ENCODE data around the gene AUTS2. TPM values are rescaled to one million over a fixed set of nuclear protein-coding genes. Genes with fewer than 3 reads are reported as not detected.

The AUTS2 gene
- polyA plus RNA-seq, 1 donor from 2014 or later: 97.3 TPM

DNA sequence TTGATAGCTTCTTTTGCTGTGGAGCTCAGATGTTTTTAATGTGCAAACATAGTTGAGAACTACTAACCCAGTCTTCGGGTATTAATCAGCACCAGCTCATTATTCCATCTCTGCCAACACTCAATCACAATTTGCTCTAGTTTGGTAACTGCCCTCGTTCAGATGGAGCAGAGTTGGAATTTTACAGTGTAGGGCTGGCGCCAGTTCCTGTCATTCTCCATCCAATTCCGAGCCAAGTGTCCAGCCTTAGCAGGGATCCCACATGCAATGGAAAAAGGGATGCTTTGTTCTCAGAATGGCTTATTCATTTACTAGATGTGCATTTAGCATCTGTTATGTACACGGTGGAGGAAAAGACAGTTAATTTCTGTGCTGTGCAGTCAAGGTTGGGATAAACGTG, 1029.2 kb downstream of the AUTS2 start:
- H3K9me3 ChIP-seq (ENCODE audit: low read length): no peaks in the 10 kb centered on the region
- H3K27ac ChIP-seq (ENCODE audit: low read length): no peak overlapping the region
- TF ChIP-seq MXI1 (conservative IDR thresholded peaks at IDR 0.05; ENCODE audit: poor library complexity, severe bottlenecking) (no peak), POLR2AphosphoS5 (IDR thresholded peaks at IDR 0.05) (no peak), TAF1 (IDR thresholded peaks at IDR 0.05; ENCODE audit: low read depth) (no peak), RAD21 (conservative IDR thresholded peaks at IDR 0.05) (no peak), EZH2 (IDR thresholded peaks at IDR 0.05; ENCODE audit: borderline replicate concordance, insufficient read depth, low read length, poor library complexity, severe bottlenecking) (no peak), SMC3 (conservative IDR thresholded peaks at IDR 0.05; ENCODE audit: poor library complexity) (no peak), EP300 (conservative IDR thresholded peaks at IDR 0.05; ENCODE audit: poor library complexity, severe bottlenecking) (no peak)
- TF ChIP-seq, protein P1, sequence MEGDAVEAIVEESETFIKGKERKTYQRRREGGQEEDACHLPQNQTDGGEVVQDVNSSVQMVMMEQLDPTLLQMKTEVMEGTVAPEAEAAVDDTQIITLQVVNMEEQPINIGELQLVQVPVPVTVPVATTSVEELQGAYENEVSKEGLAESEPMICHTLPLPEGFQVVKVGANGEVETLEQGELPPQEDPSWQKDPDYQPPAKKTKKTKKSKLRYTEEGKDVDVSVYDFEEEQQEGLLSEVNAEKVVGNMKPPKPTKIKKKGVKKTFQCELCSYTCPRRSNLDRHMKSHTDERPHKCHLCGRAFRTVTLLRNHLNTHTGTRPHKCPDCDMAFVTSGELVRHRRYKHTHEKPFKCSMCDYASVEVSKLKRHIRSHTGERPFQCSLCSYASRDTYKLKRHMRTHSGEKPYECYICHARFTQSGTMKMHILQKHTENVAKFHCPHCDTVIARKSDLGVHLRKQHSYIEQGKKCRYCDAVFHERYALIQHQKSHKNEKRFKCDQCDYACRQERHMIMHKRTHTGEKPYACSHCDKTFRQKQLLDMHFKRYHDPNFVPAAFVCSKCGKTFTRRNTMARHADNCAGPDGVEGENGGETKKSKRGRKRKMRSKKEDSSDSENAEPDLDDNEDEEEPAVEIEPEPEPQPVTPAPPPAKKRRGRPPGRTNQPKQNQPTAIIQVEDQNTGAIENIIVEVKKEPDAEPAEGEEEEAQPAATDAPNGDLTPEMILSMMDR (IDR thresholded peaks at IDR 0.05; ENCODE audit: poor library complexity, severe bottlenecking): no peak
- TF ChIP-seq, protein P2, sequence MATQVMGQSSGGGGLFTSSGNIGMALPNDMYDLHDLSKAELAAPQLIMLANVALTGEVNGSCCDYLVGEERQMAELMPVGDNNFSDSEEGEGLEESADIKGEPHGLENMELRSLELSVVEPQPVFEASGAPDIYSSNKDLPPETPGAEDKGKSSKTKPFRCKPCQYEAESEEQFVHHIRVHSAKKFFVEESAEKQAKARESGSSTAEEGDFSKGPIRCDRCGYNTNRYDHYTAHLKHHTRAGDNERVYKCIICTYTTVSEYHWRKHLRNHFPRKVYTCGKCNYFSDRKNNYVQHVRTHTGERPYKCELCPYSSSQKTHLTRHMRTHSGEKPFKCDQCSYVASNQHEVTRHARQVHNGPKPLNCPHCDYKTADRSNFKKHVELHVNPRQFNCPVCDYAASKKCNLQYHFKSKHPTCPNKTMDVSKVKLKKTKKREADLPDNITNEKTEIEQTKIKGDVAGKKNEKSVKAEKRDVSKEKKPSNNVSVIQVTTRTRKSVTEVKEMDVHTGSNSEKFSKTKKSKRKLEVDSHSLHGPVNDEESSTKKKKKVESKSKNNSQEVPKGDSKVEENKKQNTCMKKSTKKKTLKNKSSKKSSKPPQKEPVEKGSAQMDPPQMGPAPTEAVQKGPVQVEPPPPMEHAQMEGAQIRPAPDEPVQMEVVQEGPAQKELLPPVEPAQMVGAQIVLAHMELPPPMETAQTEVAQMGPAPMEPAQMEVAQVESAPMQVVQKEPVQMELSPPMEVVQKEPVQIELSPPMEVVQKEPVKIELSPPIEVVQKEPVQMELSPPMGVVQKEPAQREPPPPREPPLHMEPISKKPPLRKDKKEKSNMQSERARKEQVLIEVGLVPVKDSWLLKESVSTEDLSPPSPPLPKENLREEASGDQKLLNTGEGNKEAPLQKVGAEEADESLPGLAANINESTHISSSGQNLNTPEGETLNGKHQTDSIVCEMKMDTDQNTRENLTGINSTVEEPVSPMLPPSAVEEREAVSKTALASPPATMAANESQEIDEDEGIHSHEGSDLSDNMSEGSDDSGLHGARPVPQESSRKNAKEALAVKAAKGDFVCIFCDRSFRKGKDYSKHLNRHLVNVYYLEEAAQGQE (IDR thresholded peaks at IDR 0.05; ENCODE audit: borderline replicate concordance): no peak

DNA sequence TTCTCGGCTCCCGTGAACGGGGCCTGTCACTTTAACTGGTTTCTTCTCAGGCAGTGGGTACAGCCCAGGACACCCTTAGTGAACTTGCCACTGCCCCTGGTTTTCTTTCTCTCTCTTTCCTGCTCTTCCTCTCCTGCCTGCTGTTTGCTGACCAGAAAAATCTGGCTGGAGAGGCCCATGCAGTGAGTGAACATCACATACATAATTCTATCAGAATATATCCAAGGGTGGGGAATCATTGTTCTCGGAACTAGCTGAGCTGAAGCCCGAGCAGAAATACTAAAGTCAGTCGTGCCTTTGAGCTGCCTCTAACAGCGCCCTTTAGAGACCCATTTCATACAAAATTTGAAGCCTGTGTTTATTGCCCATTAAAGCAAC, 1032.2 kb downstream of the AUTS2 start:
- peak overlapping the region; percentile 53 for H3K4me3 ChIP-seq (ENCODE audit: low read length)
- H3K79me2 ChIP-seq (replicated peaks; ENCODE audit: insufficient read depth, low read length): peaks cover 81% of the 10 kb centered on the region
- H2AFZ ChIP-seq (ENCODE audit: low read depth, low read length): no peak overlapping the region
- H3F3A ChIP-seq (ENCODE audit: insufficient read depth, low read length, poor library complexity, severe bottlenecking): peaks cover 7% of the 10 kb centered on the region
- H3K9me3 ChIP-seq (ENCODE audit: low read length): no peaks in the 10 kb centered on the region
- peak overlapping the region; percentile 63 for H3K4me2 ChIP-seq (ENCODE audit: low read length)
- H3K36me3 ChIP-seq (ENCODE audit: insufficient read depth, low read length): no peaks in the 10 kb centered on the region
- TF ChIP-seq EP300 (conservative IDR thresholded peaks at IDR 0.05; ENCODE audit: poor library complexity, severe bottlenecking) (no peak), EZH2 (IDR thresholded peaks at IDR 0.05; ENCODE audit: borderline replicate concordance, insufficient read depth, low read length, poor library complexity, severe bottlenecking) (no peak), MXI1 (conservative IDR thresholded peaks at IDR 0.05; ENCODE audit: poor library complexity, severe bottlenecking) (no peak), SMC3 (conservative IDR thresholded peaks at IDR 0.05; ENCODE audit: poor library complexity) (no peak), POLR2AphosphoS5 (IDR thresholded peaks at IDR 0.05) (no peak), TAF1 (IDR thresholded peaks at IDR 0.05; ENCODE audit: low read depth) (no peak), RAD21 (conservative IDR thresholded peaks at IDR 0.05) (no peak)
- TF ChIP-seq, protein P2 (IDR thresholded peaks at IDR 0.05; ENCODE audit: borderline replicate concordance): no peak
- TF ChIP-seq, protein P1 (IDR thresholded peaks at IDR 0.05; ENCODE audit: poor library complexity, severe bottlenecking): no peak
- H3K9ac ChIP-seq (ENCODE audit: low read length): peak overlapping the region; percentile 60
- no peaks in the 10 kb centered on the region for H4K20me1 ChIP-seq (ENCODE audit: insufficient read depth)
- peak overlapping the region; percentile 88 for H3K27ac ChIP-seq (ENCODE audit: low read length)
- H3K9me2 ChIP-seq (ENCODE audit: insufficient read depth, low read length): no peaks in the 10 kb centered on the region
- no peaks in the 10 kb centered on the region for H3K27me3 ChIP-seq (ENCODE audit: insufficient read depth, low read depth, low read length)

More for the DNA sequence above, 1029.2 kb downstream of the AUTS2 start:
- no peaks in the 10 kb centered on the region for H4K20me1 ChIP-seq (ENCODE audit: insufficient read depth)
- H2AFZ ChIP-seq (ENCODE audit: low read depth, low read length): no peak overlapping the region
- H3K27me3 ChIP-seq (ENCODE audit: insufficient read depth, low read depth, low read length): no peaks in the 10 kb centered on the region
- no peaks in the 10 kb centered on the region for H3K36me3 ChIP-seq (ENCODE audit: insufficient read depth, low read length)
- no peak overlapping the region for H3K9ac ChIP-seq (ENCODE audit: low read length)
- H3K79me2 ChIP-seq (replicated peaks; ENCODE audit: insufficient read depth, low read length): peaks cover 83% of the 10 kb centered on the region
- H3K4me2 ChIP-seq (ENCODE audit: low read length): no peak overlapping the region
- peaks cover 7% of the 10 kb centered on the region for H3F3A ChIP-seq (ENCODE audit: insufficient read depth, low read length, poor library complexity, severe bottlenecking)
- H3K9me2 ChIP-seq (ENCODE audit: insufficient read depth, low read length): no peaks in the 10 kb centered on the region
- H3K4me3 ChIP-seq (ENCODE audit: low read length): no peak overlapping the region
